ENCODE measurements around the gene ALPK3.

DNA sequence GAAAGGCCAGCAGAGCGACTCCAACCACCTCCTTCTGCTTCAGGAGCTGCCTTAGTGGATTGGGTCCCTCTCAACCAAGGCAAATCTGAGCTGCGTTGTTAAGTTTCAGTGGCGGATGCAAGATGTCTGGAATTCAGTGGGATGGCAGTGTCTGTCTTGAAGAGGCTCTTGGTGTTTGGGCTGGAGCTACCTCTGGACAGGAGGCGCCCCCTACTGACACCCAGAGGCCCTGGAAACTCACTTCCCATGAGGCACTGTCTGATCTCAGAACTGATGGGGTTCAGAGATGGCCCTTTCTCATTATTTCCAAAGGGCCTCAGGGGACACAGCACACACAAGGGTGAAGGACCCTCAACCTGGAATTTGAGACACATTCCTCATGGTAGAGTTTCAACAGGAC lies 61.3 kb downstream of the ALPK3 start:
- TF ChIP-seq, protein P1, sequence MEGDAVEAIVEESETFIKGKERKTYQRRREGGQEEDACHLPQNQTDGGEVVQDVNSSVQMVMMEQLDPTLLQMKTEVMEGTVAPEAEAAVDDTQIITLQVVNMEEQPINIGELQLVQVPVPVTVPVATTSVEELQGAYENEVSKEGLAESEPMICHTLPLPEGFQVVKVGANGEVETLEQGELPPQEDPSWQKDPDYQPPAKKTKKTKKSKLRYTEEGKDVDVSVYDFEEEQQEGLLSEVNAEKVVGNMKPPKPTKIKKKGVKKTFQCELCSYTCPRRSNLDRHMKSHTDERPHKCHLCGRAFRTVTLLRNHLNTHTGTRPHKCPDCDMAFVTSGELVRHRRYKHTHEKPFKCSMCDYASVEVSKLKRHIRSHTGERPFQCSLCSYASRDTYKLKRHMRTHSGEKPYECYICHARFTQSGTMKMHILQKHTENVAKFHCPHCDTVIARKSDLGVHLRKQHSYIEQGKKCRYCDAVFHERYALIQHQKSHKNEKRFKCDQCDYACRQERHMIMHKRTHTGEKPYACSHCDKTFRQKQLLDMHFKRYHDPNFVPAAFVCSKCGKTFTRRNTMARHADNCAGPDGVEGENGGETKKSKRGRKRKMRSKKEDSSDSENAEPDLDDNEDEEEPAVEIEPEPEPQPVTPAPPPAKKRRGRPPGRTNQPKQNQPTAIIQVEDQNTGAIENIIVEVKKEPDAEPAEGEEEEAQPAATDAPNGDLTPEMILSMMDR (IDR thresholded peaks at IDR 0.05) = no peak
- TF ChIP-seq POLR2A (IDR thresholded peaks at IDR 0.05) = no peak

Measured in lower leg skin (tissue), 3 donors.